ENCODE data around the gene TMEM248.

DNA sequence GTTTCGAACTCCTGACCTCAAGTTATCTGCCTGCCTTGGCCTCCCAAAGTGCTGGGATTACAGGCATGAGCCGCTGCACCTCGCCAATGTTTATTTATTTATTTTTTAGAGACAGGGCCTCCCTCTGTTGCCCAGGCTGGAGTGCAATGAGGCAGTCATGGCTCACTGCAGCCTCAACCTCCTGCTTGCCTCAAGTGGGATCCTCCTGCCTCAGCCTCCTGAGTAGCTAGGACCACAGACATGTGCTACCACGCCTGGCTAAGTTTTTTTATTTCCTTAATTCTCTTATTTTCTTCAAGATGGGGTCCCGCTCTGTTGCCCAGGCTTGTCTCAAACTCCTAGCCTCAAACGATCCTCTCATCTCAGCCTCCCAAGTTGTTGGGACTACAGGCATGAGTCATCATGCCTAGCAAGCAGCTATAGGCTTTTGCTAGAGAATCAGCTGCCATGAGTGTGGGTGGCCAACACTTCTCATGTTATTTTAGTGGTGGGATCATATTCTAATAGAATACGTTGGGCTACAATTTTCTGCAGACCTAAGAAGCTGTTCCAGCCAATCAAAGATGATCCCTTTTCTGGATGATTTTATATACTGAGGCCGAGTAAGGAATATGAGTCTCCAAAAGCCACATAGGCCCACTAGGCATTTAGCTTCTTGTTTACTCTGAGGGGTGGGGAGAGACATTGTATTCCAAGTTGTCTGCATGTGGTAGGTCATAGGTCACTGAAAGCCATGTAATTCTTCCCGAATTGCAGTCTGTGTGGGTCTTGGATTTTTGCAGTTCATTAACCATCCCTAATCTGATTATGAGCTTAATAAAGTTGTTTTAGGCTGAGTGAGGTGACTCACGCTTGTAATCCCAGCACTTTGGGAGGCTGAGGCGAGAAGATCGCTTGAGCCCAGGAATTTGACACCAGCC is 7.6 kb upstream of the TMEM248 start:
- no peak for TF ChIP-seq CTCF (IDR thresholded peaks at IDR 0.05)
- TF ChIP-seq POLR2A (IDR thresholded peaks at IDR 0.05) = no peak

Measured in adrenal gland (tissue), 5 donors.